A549 treated with dexamethasone at 1 μM for 4 hours (cell line): ENCODE data around the gene RHBDL3. TPM values are rescaled to one million over a fixed set of nuclear protein-coding genes. Genes with fewer than 3 reads are reported as not detected.

ENCODE experiments used
- total RNA-seq: library from RNA; stranded (reverse); fragments of 200-300 nt; extraction: Qiagen RNA extraction; gene quantifications from 5 replicates; pipeline ENCODE4 v1.2.3, GENCODE V29; 2022

RHBDL3 gene, protein sequence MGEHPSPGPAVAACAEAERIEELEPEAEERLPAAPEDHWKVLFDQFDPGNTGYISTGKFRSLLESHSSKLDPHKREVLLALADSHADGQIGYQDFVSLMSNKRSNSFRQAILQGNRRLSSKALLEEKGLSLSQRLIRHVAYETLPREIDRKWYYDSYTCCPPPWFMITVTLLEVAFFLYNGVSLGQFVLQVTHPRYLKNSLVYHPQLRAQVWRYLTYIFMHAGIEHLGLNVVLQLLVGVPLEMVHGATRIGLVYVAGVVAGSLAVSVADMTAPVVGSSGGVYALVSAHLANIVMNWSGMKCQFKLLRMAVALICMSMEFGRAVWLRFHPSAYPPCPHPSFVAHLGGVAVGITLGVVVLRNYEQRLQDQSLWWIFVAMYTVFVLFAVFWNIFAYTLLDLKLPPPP
- 2.6 to 5.0 TPM (median 4.1 TPM) in 5 replicates for total RNA-seq

GRCh38 chr17:32265192-32265923, at the start of gene RHBDL3:
TSS of gene RHBDL3 (plus strand) at chr17:32265832. CDS start at chr17:32266190, 358 bp downstream.

GRCh38 chr17:32341857-32342602, 76.4 kb downstream of the RHBDL3 start, which contains the start of gene C17orf75:
TSS of gene C17orf75 (minus strand) at chr17:32342173. CDS start at chr17:32342139, 34 bp downstream.

GRCh38 chr17:32349854-32350665, 84.4 kb downstream of the RHBDL3 start, which contains the start of gene ZNF207:
TSS of gene ZNF207 (plus strand) at chr17:32350157. CDS start at chr17:32350286, 129 bp downstream.

Other genes starting within 250 kb of the RHBDL3 start
- 21.0 to 27.8 TPM (median 27.0 TPM) in 5 replicates for gene RHOT1, start 123.3 kb upstream of the RHBDL3 start, total RNA-seq
- gene C17orf75, start 76.3 kb downstream of the RHBDL3 start, total RNA-seq: 24.2 to 32.6 TPM (median 26.4 TPM) in 5 replicates
- 207 to 239 TPM (median 222 TPM) in 5 replicates for gene ZNF207, start 84.3 kb downstream of the RHBDL3 start, total RNA-seq
- gene PSMD11, start 178.7 kb downstream of the RHBDL3 start, total RNA-seq: 173 to 245 TPM (median 178 TPM) in 5 replicates
- gene CDK5R1, start 221.2 kb downstream of the RHBDL3 start, total RNA-seq: 5.7 to 7.7 TPM (median 6.8 TPM) in 5 replicates